Bronchial epithelial cell (primary cell): ENCODE data around the gene TP73. TPM values are rescaled to one million over a fixed set of nuclear protein-coding genes. Genes with fewer than 3 reads are reported as not detected.

Experiments
- DNase-seq: peaks from one replicate; pipeline ENCODE4 v3.0.0-alpha.2; 2010; ENCODE audit warnings: low read depth
- FAIRE-seq: peaks from 2 replicates; lab custom pipeline; 2011; peaks lifted over from hg19 to GRCh38; lab: Jason Lieb, UNC
- H3K27me3 ChIP-seq: 2 replicates; pipeline ENCODE4 v1.5.1; 2011; ENCODE audit warnings: low read length; ENCODE audit not compliant: control insufficient read depth, insufficient read depth
- H3K36me3 ChIP-seq: 2 replicates; pipeline ENCODE4 v1.5.1; 2011; ENCODE audit warnings: low read length; ENCODE audit not compliant: control insufficient read depth, insufficient read depth
- H3K4me3 ChIP-seq: 2 replicates; pipeline ENCODE4 v1.5.1; 2011; ENCODE audit warnings: mild to moderate bottlenecking, low read depth, low read length, control low read depth
- total RNA-seq: library from RNA; depleted of rRNA; stranded (reverse); fragments of >200 nt; gene quantifications from 2 replicates; pipeline ENCODE4 v1.2.1, GENCODE V29; 2014
- TF ChIP-seq, protein P1 (sequence below): IDR thresholded peaks from 2 replicates; pipeline ENCODE4 v1.5.1; 2011; ENCODE audit warnings: mild to moderate bottlenecking, moderate library complexity, low read length, control low read depth, inconsistent platforms; ENCODE audit not compliant: insufficient read depth, severe bottlenecking

TP73 gene
- total RNA-seq, 1 donor from 2014 or later = under 0.01 TPM

DNA sequence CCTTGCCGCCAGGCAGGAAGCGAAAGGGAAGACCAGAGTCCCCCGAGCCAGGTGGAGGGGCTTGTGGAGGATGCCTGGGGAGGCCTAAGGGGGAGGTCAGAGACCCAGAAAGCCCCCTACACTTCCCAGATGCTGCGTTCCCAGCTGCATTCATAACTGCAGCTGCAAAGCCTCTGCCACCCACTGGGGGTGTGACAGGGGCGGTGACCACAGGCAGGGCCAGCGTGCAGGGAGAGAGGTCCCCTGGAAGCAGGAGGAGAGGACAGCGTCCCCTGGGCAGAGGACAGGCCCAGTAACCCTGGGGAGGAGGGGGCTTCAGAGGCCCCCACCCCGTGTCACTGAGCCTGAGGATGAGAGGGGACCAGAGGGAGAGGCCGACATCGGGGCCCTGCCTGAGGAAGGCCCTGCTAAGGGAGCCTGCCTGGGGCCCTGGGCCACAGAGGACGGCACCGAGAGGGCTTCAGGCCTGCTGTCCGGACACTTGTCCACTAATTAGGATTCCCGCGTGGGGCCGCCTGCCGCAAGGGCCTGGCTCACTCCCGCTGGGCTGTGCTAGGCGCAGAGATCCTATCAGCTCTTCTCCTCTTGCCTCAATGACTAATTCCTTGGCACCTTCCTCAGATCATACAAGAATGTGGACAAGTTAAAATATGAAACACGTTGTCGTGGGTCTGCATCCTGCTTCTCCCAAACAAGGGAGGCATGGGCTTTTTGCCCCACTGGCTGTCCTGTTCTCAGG is 50.8 kb downstream of the TP73 start:
- TF ChIP-seq, protein P1, sequence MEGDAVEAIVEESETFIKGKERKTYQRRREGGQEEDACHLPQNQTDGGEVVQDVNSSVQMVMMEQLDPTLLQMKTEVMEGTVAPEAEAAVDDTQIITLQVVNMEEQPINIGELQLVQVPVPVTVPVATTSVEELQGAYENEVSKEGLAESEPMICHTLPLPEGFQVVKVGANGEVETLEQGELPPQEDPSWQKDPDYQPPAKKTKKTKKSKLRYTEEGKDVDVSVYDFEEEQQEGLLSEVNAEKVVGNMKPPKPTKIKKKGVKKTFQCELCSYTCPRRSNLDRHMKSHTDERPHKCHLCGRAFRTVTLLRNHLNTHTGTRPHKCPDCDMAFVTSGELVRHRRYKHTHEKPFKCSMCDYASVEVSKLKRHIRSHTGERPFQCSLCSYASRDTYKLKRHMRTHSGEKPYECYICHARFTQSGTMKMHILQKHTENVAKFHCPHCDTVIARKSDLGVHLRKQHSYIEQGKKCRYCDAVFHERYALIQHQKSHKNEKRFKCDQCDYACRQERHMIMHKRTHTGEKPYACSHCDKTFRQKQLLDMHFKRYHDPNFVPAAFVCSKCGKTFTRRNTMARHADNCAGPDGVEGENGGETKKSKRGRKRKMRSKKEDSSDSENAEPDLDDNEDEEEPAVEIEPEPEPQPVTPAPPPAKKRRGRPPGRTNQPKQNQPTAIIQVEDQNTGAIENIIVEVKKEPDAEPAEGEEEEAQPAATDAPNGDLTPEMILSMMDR = peak; percentile 30

GRCh38 chr1:3703786-3704371 is 51.6 kb downstream of the TP73 start:
- TF ChIP-seq, protein P1 = no peak
- no peak for DNase-seq
- FAIRE-seq = no peak
- H3K36me3 ChIP-seq = no peaks in the 10 kb centered on the region
- H3K4me3 ChIP-seq = no peak overlapping the region
- peaks cover 2% of the 10 kb centered on the region for H3K27me3 ChIP-seq

More for the DNA sequence above, 50.8 kb downstream of the TP73 start:
- DNase-seq = peak; percentile 79
- Histone ChIP-seq H3K36me3 (no peaks in the 10 kb centered on the region), H3K4me3 (no peak overlapping the region), H3K27me3 (peaks cover 2% of the 10 kb centered on the region)
- peak; percentile 81 for FAIRE-seq

DNA sequence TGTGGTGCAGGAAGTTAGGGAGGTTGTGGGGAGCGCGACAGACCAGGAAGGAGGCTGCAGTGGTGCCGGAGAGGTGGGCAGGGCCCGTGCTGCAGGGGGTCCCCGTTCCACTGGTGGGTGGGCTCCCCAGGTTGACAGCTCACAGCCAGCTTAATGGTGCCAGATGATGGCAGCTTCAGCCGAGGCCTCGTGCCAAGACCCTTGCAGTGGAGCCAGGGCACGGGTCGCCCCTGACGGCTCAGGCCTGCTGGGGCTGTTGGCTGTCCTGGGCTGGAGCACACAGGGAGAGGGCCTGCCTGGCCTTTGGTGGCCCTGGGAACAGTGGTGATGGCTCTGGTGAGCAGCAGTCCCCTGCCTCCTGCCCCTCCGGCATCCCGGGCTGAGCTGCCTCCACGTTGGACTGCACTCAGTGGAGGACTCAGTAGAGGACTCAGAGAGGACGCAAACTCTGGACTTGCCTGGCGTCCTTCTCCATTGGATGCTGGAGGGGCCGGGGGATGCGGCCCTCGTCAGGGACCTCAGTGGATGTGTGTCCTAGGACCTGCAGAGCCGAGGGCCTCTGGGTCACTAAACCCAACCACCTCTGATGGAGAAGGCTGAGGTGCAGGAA is 53.1 kb downstream of the TP73 start:
- DNase-seq (no peak), FAIRE-seq (no peak)
- H3K27me3 ChIP-seq = peaks cover 5% of the 10 kb centered on the region
- TF ChIP-seq, protein P1 = no peak
- no peaks in the 10 kb centered on the region for H3K36me3 ChIP-seq
- H3K4me3 ChIP-seq = no peak overlapping the region

- TF ChIP-seq, protein P1 = no peak
- FAIRE-seq (no peak), DNase-seq (no peak)
- Histone ChIP-seq H3K36me3 (no peaks in the 10 kb centered on the region), H3K4me3 (no peak overlapping the region), H3K27me3 (peaks cover 5% of the 10 kb centered on the region)
Observed at GRCh38 chr1:3706651-3707297, 54.5 kb downstream of the TP73 start.

GRCh38 chr1:3707298-3707938 is 55.1 kb downstream of the TP73 start:
- peak overlapping the region; percentile 31 for H3K4me3 ChIP-seq
- H3K27me3 ChIP-seq = peaks cover 5% of the 10 kb centered on the region
- DNase-seq = peak; percentile 48
- TF ChIP-seq, protein P1 = no peak
- FAIRE-seq = no peak
- H3K36me3 ChIP-seq = no peaks in the 10 kb centered on the region
